Mesothelial cell of epicardium (in vitro differentiated cells): Measurements from ENCODE around the gene FBXO38. TPM values are rescaled to one million over a fixed set of nuclear protein-coding genes. Genes with fewer than 3 reads are reported as not detected.

ENCODE experiments used
- DNase-seq, 2 experiments: peaks; one replicate each; pipeline ENCODE4 v3.0.0; 2021; ENCODE audit warnings: low spot score in 2 of 2; ENCODE audit not compliant: unreplicated experiment in 2 of 2
- H3K27ac Mint-ChIP-seq: 2 replicates; pipeline ENCODE4 v1.8.0; 2021; ENCODE audit warnings: mixed read lengths
- H3K27me3 Mint-ChIP-seq: 2 replicates; pipeline ENCODE4 v1.8.0; 2021; ENCODE audit warnings: low read depth, mixed read lengths
- H3K36me3 Mint-ChIP-seq: 2 replicates; pipeline ENCODE4 v1.8.0; 2021; ENCODE audit warnings: mixed read lengths
- H3K4me1 Mint-ChIP-seq: 2 replicates; pipeline ENCODE4 v1.8.0; 2021; ENCODE audit warnings: mixed read lengths
- H3K4me3 Mint-ChIP-seq: 2 replicates; pipeline ENCODE4 v1.8.0; 2021; ENCODE audit warnings: mild to moderate bottlenecking, moderate library complexity, mixed read lengths
- H3K9me3 Mint-ChIP-seq: 2 replicates; pipeline ENCODE4 v1.8.0; 2021; ENCODE audit warnings: mixed read lengths
- CTCF ChIP-seq: fragments of 200-600 bp; sonication (generic); IDR thresholded peaks from one replicate; pipeline ENCODE4 v1.5.0; 2021; ENCODE audit warnings: antibody characterized with exemption; ENCODE audit not compliant: unreplicated experiment
- total RNA-seq: library from RNA; stranded (reverse); gene quantifications from 3 replicates; pipeline ENCODE4 v1.2.1, GENCODE V29; 2021

Gene FBXO38
- total RNA-seq, 1 donor from 2014 or later: 55.8 TPM

- Mint-ChIP-seq H3K4me3 (no peak overlapping the region), H3K4me1 (no peaks in the 10 kb centered on the region), H3K27me3 (peaks cover 2% of the 10 kb centered on the region), H3K9me3 (peaks cover 23% of the 10 kb centered on the region), H3K36me3 (peaks cover 3% of the 10 kb centered on the region), H3K27ac (no peak overlapping the region)
- no peak for DNase-seq
- no peak for TF ChIP-seq CTCF
Measured at GRCh38 chr5:148368299-148368698, 15.5 kb upstream of the FBXO38 start.

GRCh38 chr5:148372166-148372725 lies 11.5 kb upstream of the FBXO38 start:
- Mint-ChIP-seq H3K9me3 (peaks cover 23% of the 10 kb centered on the region), H3K27ac (no peak overlapping the region), H3K4me1 (peaks cover 7% of the 10 kb centered on the region), H3K27me3 (no peaks in the 10 kb centered on the region), H3K36me3 (peaks cover 3% of the 10 kb centered on the region), H3K4me3 (no peak overlapping the region)
- TF ChIP-seq CTCF: no peak
- no peak for DNase-seq

- Mint-ChIP-seq H3K27me3 (no peaks in the 10 kb centered on the region), H3K27ac (no peak overlapping the region)
Measured at GRCh38 chr5:148372893-148373292, 10.9 kb upstream of the FBXO38 start.

GRCh38 chr5:148374690-148375360 lies 8.9 kb upstream of the FBXO38 start:
- H3K27ac Mint-ChIP-seq: no peak overlapping the region
- H3K4me1 Mint-ChIP-seq: peaks cover 7% of the 10 kb centered on the region
- H3K27me3 Mint-ChIP-seq: no peaks in the 10 kb centered on the region
- no peak overlapping the region for H3K4me3 Mint-ChIP-seq
- H3K36me3 Mint-ChIP-seq: no peaks in the 10 kb centered on the region
- H3K9me3 Mint-ChIP-seq: peaks cover under 1% of the 10 kb centered on the region
- TF ChIP-seq CTCF: peak; percentile 54
- peak in 1 of 2 experiments; percentile 39 for DNase-seq

More at GRCh38 chr5:148372893-148373292, 10.9 kb upstream of the FBXO38 start:
- Mint-ChIP-seq H3K4me3 (no peak overlapping the region), H3K36me3 (peaks cover 3% of the 10 kb centered on the region), H3K4me1 (peaks cover 7% of the 10 kb centered on the region), H3K9me3 (peaks cover 16% of the 10 kb centered on the region)
- no peak for DNase-seq
- TF ChIP-seq CTCF: no peak

- H3K4me1 Mint-ChIP-seq: peaks cover 7% of the 10 kb centered on the region
- no peak for TF ChIP-seq CTCF
- no peak overlapping the region for H3K4me3 Mint-ChIP-seq
- H3K27ac Mint-ChIP-seq: no peak overlapping the region
- no peaks in the 10 kb centered on the region for H3K36me3 Mint-ChIP-seq
- no peaks in the 10 kb centered on the region for H3K9me3 Mint-ChIP-seq
- H3K27me3 Mint-ChIP-seq: no peaks in the 10 kb centered on the region
- no peak for DNase-seq
Measured at GRCh38 chr5:148376198-148376597, 7.6 kb upstream of the FBXO38 start.
